HepG2 (cell line): ENCODE data around the gene ORM1. TPM values are rescaled to one million over a fixed set of nuclear protein-coding genes. Genes with fewer than 3 reads are reported as not detected.

Source experiments
- ATAC-seq: fragments of 200-7000 bp; cut with Tn5 transposase; 3 replicates; pipeline ENCODE4 v1.9.1; 2020; ENCODE audit warnings: mild to moderate bottlenecking, moderate library complexity
- BruUV-seq: library from RNA; stranded (reverse); fragments of 400-500 nt; replicated peaks from 2 replicates; lab custom pipeline; 2021; lab: Mats Ljungman, UMichigan
- CTCF ChIA-PET: fragments of 300-600 bp; formaldehyde crosslinking; extraction: SDS; loops from one replicate; lab custom pipeline; 2021; ENCODE audit warnings: low total read pairs, inconsistent platforms, low intra/inter-chr PET ratio; lab: Yijun Ruan, JAX
- POLR2A ChIA-PET: fragments of 350-600 bp; sonication (Branson Sonifier 250); formaldehyde crosslinking; loops from one replicate; lab custom pipeline; 2020; ENCODE audit warnings: antibody characterized with exemption, inconsistent platforms; lab: Yijun Ruan, JAX
- DNase-seq: peaks from one replicate; pipeline ENCODE4 v3.0.0-alpha.2; 2015; ENCODE audit warnings: low spot score
- FAIRE-seq: peaks from 3 replicates; lab custom pipeline; 2011; peaks lifted over from hg19 to GRCh38; lab: Jason Lieb, UNC
- H2AFZ ChIP-seq: one replicate; pipeline ENCODE4 v1.6.1; 2011; ENCODE audit warnings: low read length, inconsistent platforms
- H3K27ac ChIP-seq: fragments of 300-600 bp; 3 replicates; pipeline ENCODE4 v1.8.0; 2011; ENCODE audit warnings: mixed run types, mild to moderate bottlenecking, mixed read lengths, low read length, inconsistent platforms; ENCODE audit not compliant: insufficient read depth; ENCODE audit errors: extremely low read length
- H3K27me3 ChIP-seq, 2 experiments: fragments of 200-600 bp in 1 of 2; 2 replicates in 1 of 2; 3 replicates in 1 of 2; pipeline versions ENCODE4 v1.6.0 to v1.8.0; 2011; ENCODE audit warnings: low read length in 2 of 2, mild to moderate bottlenecking in 2 of 2, moderate library complexity in 2 of 2, inconsistent platforms in 1 of 2; ENCODE audit not compliant: insufficient read depth in 2 of 2, control insufficient read depth in 1 of 2
- H3K36me3 ChIP-seq, 2 experiments: fragments of 200-600 bp in 1 of 2; replicated peaks in 1 of 2; 2 replicates in 1 of 2; 3 replicates in 1 of 2; pipeline versions ENCODE4 v1.5.1 to v1.8.0; 2011; ENCODE audit warnings: low read length in 2 of 2, inconsistent platforms in 1 of 2; ENCODE audit not compliant: insufficient read depth in 2 of 2, control insufficient read depth in 1 of 2
- H3K4me1 ChIP-seq: 2 replicates; pipeline ENCODE4 v1.5.1; 2012; ENCODE audit warnings: low read length, inconsistent platforms; ENCODE audit not compliant: insufficient read depth
- H3K4me2 ChIP-seq: 2 replicates; pipeline ENCODE4 v1.6.0; 2011; ENCODE audit warnings: low read depth, low read length, inconsistent platforms
- H3K4me3 ChIP-seq, 3 experiments: fragments of 200-600 bp in 1 of 3; sonication (generic), shearing (Covaris generic) in 1 of 3; replicated peaks in 1 of 3; 2 replicates each; pipeline ENCODE4 v1.5.1; 2011 to 2016; ENCODE audit warnings: low read length in 3 of 3, inconsistent platforms in 2 of 3, low read depth in 2 of 3, mild to moderate bottlenecking in 2 of 3, control low read depth in 1 of 3, mixed read lengths in 1 of 3; ENCODE audit not compliant: insufficient read depth in 1 of 3
- H3K79me2 ChIP-seq: one replicate; pipeline ENCODE4 v1.6.1; 2011; ENCODE audit warnings: low read length, inconsistent platforms; ENCODE audit not compliant: insufficient read depth
- H3K9ac ChIP-seq: 2 replicates; pipeline ENCODE4 v1.6.0; 2011; ENCODE audit warnings: mild to moderate bottlenecking, low read depth, low read length, inconsistent platforms; ENCODE audit not compliant: insufficient read depth
- H3K9me3 ChIP-seq: 2 replicates; pipeline ENCODE4 v1.5.1; 2012; ENCODE audit warnings: mild to moderate bottlenecking, low read length
- H4K20me1 ChIP-seq: 2 replicates; pipeline ENCODE4 v1.6.0; 2011; ENCODE audit warnings: inconsistent platforms, mild to moderate bottlenecking, low read length, moderate library complexity; ENCODE audit not compliant: insufficient read depth
- ARID2 ChIP-seq: sonication (generic); formaldehyde crosslinking; IDR thresholded peaks from 2 replicates; pipeline ENCODE4 v1.8.1; 2022; ENCODE audit warnings: mild to moderate bottlenecking, missing genetic modification reagents, borderline replicate concordance
- ELF1 ChIP-seq: sonication (generic); formaldehyde crosslinking; IDR thresholded peaks from 2 replicates; pipeline ENCODE4 v1.4.0; 2020; ENCODE audit warnings: missing genetic modification reagents
- GABPB1 ChIP-seq: IDR thresholded peaks from 2 replicates; pipeline ENCODE4 v1.6.1; 2016; ENCODE audit warnings: mild to moderate bottlenecking, missing genetic modification reagents, moderate library complexity, missing compliant biosample characterization
- MAFF ChIP-seq: IDR thresholded peaks from 2 replicates; pipeline ENCODE4 v1.6.1; 2011; ENCODE audit warnings: low read depth, low read length, improper control_type of control experiment
- MBNL3 ChIP-seq: fragments of 250-450 bp; sonication (Bioruptor Pico); conservative IDR thresholded peaks from 2 replicates; pipeline ENCODE4 v1.8.0; 2022; ENCODE audit warnings: mild to moderate bottlenecking, inconsistent platforms
- NCOA1 ChIP-seq: sonication (generic); formaldehyde crosslinking; IDR thresholded peaks from 2 replicates; pipeline ENCODE4 v1.9.0; 2021; ENCODE audit warnings: missing genetic modification reagents
- RORA ChIP-seq: sonication (generic); formaldehyde crosslinking; IDR thresholded peaks from 2 replicates; pipeline ENCODE4 v1.5.0; 2020; ENCODE audit warnings: mild to moderate bottlenecking, missing genetic modification reagents, moderate library complexity
- ZNF12 ChIP-seq: sonication (generic); formaldehyde crosslinking; IDR thresholded peaks from 2 replicates; pipeline ENCODE4 v1.5.0; 2020; ENCODE audit warnings: missing genetic modification reagents
- ZNF720 ChIP-seq: sonication (generic); formaldehyde crosslinking; IDR thresholded peaks from 2 replicates; pipeline ENCODE4 v1.4.0; 2020; ENCODE audit warnings: missing genetic modification reagents
- WGBS: methylation state at CpG from one replicate; pipeline ENCODE4 v1.1.6; 2017; ENCODE audit warnings: low lambda C conversion rate; 5-methylcytosine and 5-hydroxymethylcytosine counted together
- in situ Hi-C: cut with HindIII; loops from 2 replicates; pipeline ENCODE4 v1.10.0; 2017; ENCODE audit warnings: low pct_unique_long_range_greater_than_20kb; ENCODE audit not compliant: extremely low pct_ligation_motif_present
- intact Hi-C: fragments of 100-400 bp; cut with micrococcal nuclease; formaldehyde crosslinking; loops from one replicate; pipeline ENCODE4 v1.10.0; 2022; ENCODE audit not compliant: unreplicated experiment
- polyA plus RNA-seq, 8 experiments: library from polyadenylated mRNA; depleted of rRNA in 3 of 8; stranded (reverse) in 7 of 8; unstranded in 1 of 8; fragments of >200 nt; fragmentation: Illumina TruSeq in 4 of 8; extraction: Trizol in 4 of 8; gene quantifications; 2 replicates each; pipeline versions ENCODE4 v1.2.1 to v1.2.3, GENCODE V29; 2011 to 2016; ENCODE audit warnings: low read depth in 4 of 8, missing spikeins in 1 of 8, mixed read lengths in 1 of 8; ENCODE audit not compliant: insufficient read depth in 1 of 8
- total RNA-seq, 5 experiments: library from RNA; depleted of rRNA; stranded (reverse); fragments of >200 nt; fragmentation: Illumina TruSeq; extraction: Trizol; gene quantifications; 2 replicates each; pipeline ENCODE4 v1.2.3, GENCODE V29; 2016; ENCODE audit warnings: low read depth in 1 of 5
- TF ChIP-seq, protein P1 (sequence below): sonication (generic); formaldehyde crosslinking; IDR thresholded peaks from 2 replicates; pipeline ENCODE4 v1.4.0; 2020; ENCODE audit warnings: missing genetic modification reagents, mild to moderate bottlenecking, borderline replicate concordance
- TF ChIP-seq, protein P2 (sequence below): sonication (generic); formaldehyde crosslinking; IDR thresholded peaks from 2 replicates; pipeline ENCODE4 v1.4.0; 2020; ENCODE audit warnings: missing genetic modification reagents, borderline replicate concordance
- TF ChIP-seq, protein P3 (sequence below): sonication (generic); formaldehyde crosslinking; IDR thresholded peaks from 2 replicates; pipeline ENCODE4 v1.8.1; 2023; ENCODE audit warnings: missing genetic modification reagents, inconsistent platforms, borderline replicate concordance

ORM1 gene
- total and polyA plus RNA-seq, 2 of the 13 experiments (the other 11 are each of a cell fraction or from before 2014, with no cell fraction given) = 699 to 1,180 TPM

DNA sequence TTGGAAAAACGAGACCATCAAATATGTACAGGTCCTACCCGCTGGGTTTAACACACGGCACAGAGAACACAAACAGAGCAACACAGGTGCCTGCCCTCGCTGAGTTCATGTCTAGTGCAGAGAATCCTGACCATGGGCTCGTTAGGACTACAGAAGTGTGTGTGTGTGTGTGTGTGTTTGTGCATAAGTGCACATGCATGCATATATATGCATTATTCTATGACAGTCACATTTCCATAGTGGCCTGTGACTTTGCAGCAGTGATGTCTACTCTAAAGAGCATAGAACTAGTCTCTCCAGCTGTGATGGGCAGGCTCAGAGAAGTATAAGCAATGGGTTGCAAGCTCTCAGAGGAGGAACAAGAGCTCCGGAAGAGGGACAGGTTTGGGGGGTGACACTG lies 34.5 kb downstream of the ORM1 start:
- ATAC-seq = no peak
- peaks cover 0 to 44% of the 10 kb centered on the region in 2 experiments; a peak in 3 of 5 replicates for H3K36me3 ChIP-seq
- H3K4me3 ChIP-seq = no peak overlapping the region
- no peak overlapping the region for H3K9ac ChIP-seq
- H2AFZ ChIP-seq = no peak overlapping the region
- ChIA-PET POLR2A (no interaction called here), CTCF (no interaction called here)
- intact Hi-C loops (no loop called here), in situ Hi-C loops (no loop called here)
- WGBS = 95% methylated on average over 4 of the region's 6 CpGs
- no peaks in the 10 kb centered on the region for H3K9me3 ChIP-seq
- H3K27me3 ChIP-seq = no peaks in the 10 kb centered on the region
- no peaks in the 10 kb centered on the region for H4K20me1 ChIP-seq
- no peak for FAIRE-seq
- H3K79me2 ChIP-seq = no peaks in the 10 kb centered on the region
- BruUV-seq = no TSS peak
- no peak for DNase-seq
- H3K4me1 ChIP-seq = no peaks in the 10 kb centered on the region
- no peak overlapping the region for H3K27ac ChIP-seq
- no peak overlapping the region for H3K4me2 ChIP-seq
- no peak for TF ChIP-seq NCOA1 (CRISPR knock-in tag)
- no peak for TF ChIP-seq ZNF12 (CRISPR knock-in tag)
- TF ChIP-seq, protein P1, sequence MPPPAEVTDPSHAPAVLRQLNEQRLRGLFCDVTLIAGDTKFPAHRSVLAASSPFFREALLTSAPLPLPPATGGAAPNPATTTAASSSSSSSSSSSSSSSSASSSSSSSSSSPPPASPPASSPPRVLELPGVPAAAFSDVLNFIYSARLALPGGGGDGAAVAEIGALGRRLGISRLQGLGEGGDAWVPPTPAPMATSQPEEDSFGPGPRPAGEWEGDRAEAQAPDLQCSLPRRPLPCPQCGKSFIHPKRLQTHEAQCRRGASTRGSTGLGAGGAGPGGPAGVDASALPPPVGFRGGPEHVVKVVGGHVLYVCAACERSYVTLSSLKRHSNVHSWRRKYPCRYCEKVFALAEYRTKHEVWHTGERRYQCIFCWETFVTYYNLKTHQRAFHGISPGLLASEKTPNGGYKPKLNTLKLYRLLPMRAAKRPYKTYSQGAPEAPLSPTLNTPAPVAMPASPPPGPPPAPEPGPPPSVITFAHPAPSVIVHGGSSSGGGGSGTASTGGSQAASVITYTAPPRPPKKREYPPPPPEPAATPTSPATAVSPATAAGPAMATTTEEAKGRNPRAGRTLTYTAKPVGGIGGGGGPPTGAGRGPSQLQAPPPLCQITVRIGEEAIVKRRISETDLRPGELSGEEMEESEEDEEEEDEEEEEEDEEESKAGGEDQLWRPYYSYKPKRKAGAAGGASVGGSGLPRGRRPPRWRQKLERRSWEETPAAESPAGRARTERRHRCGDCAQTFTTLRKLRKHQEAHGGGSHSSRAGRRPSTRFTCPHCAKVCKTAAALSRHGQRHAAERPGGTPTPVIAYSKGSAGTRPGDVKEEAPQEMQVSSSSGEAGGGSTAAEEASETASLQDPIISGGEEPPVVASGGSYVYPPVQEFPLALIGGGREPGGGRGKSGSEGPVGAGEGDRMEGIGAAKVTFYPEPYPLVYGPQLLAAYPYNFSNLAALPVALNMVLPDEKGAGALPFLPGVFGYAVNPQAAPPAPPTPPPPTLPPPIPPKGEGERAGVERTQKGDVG (CRISPR knock-in tag) = no peak
- TF ChIP-seq MBNL3 (CRISPR knock-in tag) = no peak
- no peak for TF ChIP-seq ZNF720
- TF ChIP-seq, protein P2, sequence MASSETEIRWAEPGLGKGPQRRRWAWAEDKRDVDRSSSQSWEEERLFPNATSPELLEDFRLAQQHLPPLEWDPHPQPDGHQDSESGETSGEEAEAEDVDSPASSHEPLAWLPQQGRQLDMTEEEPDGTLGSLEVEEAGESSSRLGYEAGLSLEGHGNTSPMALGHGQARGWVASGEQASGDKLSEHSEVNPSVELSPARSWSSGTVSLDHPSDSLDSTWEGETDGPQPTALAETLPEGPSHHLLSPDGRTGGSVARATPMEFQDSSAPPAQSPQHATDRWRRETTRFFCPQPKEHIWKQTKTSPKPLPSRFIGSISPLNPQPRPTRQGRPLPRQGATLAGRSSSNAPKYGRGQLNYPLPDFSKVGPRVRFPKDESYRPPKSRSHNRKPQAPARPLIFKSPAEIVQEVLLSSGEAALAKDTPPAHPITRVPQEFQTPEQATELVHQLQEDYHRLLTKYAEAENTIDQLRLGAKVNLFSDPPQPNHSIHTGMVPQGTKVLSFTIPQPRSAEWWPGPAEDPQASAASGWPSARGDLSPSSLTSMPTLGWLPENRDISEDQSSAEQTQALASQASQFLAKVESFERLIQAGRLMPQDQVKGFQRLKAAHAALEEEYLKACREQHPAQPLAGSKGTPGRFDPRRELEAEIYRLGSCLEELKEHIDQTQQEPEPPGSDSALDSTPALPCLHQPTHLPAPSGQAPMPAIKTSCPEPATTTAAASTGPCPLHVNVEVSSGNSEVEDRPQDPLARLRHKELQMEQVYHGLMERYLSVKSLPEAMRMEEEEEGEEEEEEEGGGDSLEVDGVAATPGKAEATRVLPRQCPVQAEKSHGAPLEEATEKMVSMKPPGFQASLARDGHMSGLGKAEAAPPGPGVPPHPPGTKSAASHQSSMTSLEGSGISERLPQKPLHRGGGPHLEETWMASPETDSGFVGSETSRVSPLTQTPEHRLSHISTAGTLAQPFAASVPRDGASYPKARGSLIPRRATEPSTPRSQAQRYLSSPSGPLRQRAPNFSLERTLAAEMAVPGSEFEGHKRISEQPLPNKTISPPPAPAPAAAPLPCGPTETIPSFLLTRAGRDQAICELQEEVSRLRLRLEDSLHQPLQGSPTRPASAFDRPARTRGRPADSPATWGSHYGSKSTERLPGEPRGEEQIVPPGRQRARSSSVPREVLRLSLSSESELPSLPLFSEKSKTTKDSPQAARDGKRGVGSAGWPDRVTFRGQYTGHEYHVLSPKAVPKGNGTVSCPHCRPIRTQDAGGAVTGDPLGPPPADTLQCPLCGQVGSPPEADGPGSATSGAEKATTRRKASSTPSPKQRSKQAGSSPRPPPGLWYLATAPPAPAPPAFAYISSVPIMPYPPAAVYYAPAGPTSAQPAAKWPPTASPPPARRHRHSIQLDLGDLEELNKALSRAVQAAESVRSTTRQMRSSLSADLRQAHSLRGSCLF (CRISPR knock-in tag) = no peak
- no peak for TF ChIP-seq RORA (CRISPR knock-in tag)
- TF ChIP-seq, protein P3, sequence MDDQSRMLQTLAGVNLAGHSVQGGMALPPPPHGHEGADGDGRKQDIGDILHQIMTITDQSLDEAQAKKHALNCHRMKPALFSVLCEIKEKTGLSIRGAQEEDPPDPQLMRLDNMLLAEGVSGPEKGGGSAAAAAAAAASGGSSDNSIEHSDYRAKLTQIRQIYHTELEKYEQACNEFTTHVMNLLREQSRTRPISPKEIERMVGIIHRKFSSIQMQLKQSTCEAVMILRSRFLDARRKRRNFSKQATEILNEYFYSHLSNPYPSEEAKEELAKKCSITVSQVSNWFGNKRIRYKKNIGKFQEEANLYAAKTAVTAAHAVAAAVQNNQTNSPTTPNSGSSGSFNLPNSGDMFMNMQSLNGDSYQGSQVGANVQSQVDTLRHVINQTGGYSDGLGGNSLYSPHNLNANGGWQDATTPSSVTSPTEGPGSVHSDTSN (CRISPR knock-in tag) = no peak
- TF ChIP-seq ARID2 (CRISPR knock-in tag) = no peak
- no peak for TF ChIP-seq ELF1
- no peak for TF ChIP-seq MAFF
- TF ChIP-seq GABPB1 (CRISPR knock-in tag) = no peak
